Keratinocyte (primary cell): ENCODE measurements around the gene ENTPD5.

Source experiments
- CTCF ChIP-seq, 3 experiments: IDR thresholded peaks in 1 of 3; conservative IDR thresholded peaks in 1 of 3; optimal IDR thresholded peaks in 1 of 3; 2 replicates in 2 of 3; 3 replicates in 1 of 3; pipeline versions ENCODE3 to v1.5.1; 2011; ENCODE audit warnings: low read length in 3 of 3, mild to moderate bottlenecking in 3 of 3, moderate library complexity in 2 of 3, control low read depth in 1 of 3, inconsistent platforms in 1 of 3; ENCODE audit not compliant: insufficient read depth in 2 of 3; ENCODE audit errors: extremely low read depth in 1 of 3
- EZH2 ChIP-seq: IDR thresholded peaks from one replicate; pipeline ENCODE4 v1.6.1; 2012; ENCODE audit warnings: inconsistent platforms, mild to moderate bottlenecking, low read length, moderate library complexity

DNA sequence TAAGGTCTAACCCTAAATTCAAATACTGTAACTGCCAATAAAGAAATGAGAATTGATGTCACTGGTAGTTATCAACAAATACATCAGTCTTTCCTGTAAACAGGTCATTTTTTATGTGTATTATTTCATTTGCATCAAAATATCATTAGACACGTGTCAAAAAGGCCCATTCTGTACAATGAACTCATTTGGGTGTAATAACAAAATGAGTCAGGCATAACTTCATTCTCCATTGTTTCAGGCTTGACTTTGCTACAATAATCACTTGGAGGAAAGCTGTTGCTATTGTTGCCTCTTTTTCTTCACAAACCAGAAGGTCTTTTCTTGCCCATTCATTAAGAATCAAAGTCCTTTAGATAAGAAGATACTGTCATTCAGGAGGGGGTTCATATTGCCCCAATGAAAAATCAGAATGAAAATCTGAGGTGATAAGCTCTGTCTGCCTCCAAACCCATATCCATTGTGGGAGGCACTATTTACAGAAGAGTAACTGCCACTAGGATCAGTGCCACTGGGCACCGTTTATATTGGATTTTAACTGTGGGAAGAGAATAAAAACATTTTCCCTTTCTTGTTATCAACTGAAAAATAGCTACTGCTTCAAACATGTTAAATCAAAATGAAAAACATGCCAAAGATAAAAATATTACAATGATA lies 10.1 kb downstream of the ENTPD5 start:
- TF ChIP-seq EZH2 (no peak), CTCF (optimal IDR thresholded peaks at IDR 0.05 in 1 of 3, IDR thresholded peaks at IDR 0.05 in 1 of 3, conservative IDR thresholded peaks at IDR 0.05 in 1 of 3; ENCODE audit: extremely low read depth in 1 of 3, insufficient read depth in 2 of 3, low read length in 3 of 3) (no peak)
